GM18499 (cell line): ENCODE results near the gene SHB.

ENCODE experiments used
- ATAC-seq: cut with Tn5 transposase; IDR thresholded peaks from one replicate; pipeline ENCODE4 v1.9.1; 2021; ENCODE audit warnings: moderate number of reproducible peaks; ENCODE audit not compliant: insufficient read depth, unreplicated experiment

SHB gene

GRCh38 chr9:38015266-38015665 lies 53.8 kb downstream of the SHB start:
- no peak for ATAC-seq

GRCh38 chr9:38012767-38013450 lies 56.1 kb downstream of the SHB start:
- no peak for ATAC-seq

GRCh38 chr9:38011991-38012390 lies 57.0 kb downstream of the SHB start:
- no peak for ATAC-seq

GRCh38 chr9:38010918-38011704 lies 57.9 kb downstream of the SHB start:
- no peak for ATAC-seq

- ATAC-seq: no peak
Observed at GRCh38 chr9:38009990-38010389, 59.0 kb downstream of the SHB start.

GRCh38 chr9:38009035-38009501 lies 60.0 kb downstream of the SHB start:
- ATAC-seq: no peak

- ATAC-seq: peak; percentile 74
Observed at GRCh38 chr9:38008168-38009034, 60.6 kb downstream of the SHB start.

GRCh38 chr9:38007016-38007415 lies 62.0 kb downstream of the SHB start:
- no peak for ATAC-seq

GRCh38 chr9:38006163-38006562 lies 62.9 kb downstream of the SHB start:
- ATAC-seq: no peak

- ATAC-seq: no peak
Observed at GRCh38 chr9:38004809-38005560, 64.0 kb downstream of the SHB start.

- no peak for ATAC-seq
Observed at GRCh38 chr9:38003946-38004808, 64.8 kb downstream of the SHB start.

GRCh38 chr9:38003230-38003629 lies 65.8 kb downstream of the SHB start:
- no peak for ATAC-seq

GRCh38 chr9:38001430-38001829 lies 67.6 kb downstream of the SHB start:
- ATAC-seq: no peak

GRCh38 chr9:38000735-38001134 lies 68.3 kb downstream of the SHB start:
- ATAC-seq: no peak

- ATAC-seq: no peak
Observed at GRCh38 chr9:38000332-38000731, 68.7 kb downstream of the SHB start.

GRCh38 chr9:37999588-38000189 lies 69.3 kb downstream of the SHB start:
- ATAC-seq: no peak

- ATAC-seq: no peak
Observed at GRCh38 chr9:37998881-37999587, 70.0 kb downstream of the SHB start.
